ENCODE measurements around the gene CEP57L1.

DNA sequence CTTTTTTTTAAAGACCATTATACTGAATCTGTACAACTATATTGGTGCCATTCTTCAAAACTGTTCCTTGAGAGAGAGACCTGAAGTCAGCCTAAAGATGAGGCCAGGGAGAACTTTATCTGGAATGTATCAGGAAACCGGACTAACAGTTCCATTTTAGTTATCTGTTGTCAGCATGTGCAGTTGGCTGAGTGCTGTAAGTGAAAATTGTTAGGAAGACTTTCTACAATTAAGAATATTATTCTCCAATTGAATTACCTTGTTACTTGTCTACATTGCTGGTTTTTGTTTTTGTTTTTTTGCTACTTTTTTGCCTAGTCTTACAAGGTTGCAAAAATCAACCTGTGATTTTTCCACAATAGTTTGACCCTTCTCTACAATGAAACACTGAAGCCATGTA lies 7.5 kb downstream of the CEP57L1 start:
- TF ChIP-seq, protein P1, sequence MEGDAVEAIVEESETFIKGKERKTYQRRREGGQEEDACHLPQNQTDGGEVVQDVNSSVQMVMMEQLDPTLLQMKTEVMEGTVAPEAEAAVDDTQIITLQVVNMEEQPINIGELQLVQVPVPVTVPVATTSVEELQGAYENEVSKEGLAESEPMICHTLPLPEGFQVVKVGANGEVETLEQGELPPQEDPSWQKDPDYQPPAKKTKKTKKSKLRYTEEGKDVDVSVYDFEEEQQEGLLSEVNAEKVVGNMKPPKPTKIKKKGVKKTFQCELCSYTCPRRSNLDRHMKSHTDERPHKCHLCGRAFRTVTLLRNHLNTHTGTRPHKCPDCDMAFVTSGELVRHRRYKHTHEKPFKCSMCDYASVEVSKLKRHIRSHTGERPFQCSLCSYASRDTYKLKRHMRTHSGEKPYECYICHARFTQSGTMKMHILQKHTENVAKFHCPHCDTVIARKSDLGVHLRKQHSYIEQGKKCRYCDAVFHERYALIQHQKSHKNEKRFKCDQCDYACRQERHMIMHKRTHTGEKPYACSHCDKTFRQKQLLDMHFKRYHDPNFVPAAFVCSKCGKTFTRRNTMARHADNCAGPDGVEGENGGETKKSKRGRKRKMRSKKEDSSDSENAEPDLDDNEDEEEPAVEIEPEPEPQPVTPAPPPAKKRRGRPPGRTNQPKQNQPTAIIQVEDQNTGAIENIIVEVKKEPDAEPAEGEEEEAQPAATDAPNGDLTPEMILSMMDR (conservative IDR thresholded peaks at IDR 0.05 in 1 of 2, IDR thresholded peaks at IDR 0.05 in 1 of 2; ENCODE audit: extremely low read depth in 1 of 2, insufficient read depth in 1 of 2, low read depth in 1 of 2, low read length in 2 of 2): no peak
- no peak for TF ChIP-seq EZH2 (IDR thresholded peaks at IDR 0.05; ENCODE audit: borderline replicate concordance, low read length)

Data from mammary epithelial cell (primary cell).